Upper lobe of right lung (tissue), 1 donor: ENCODE data around the gene SHISAL2B. TPM values are rescaled to one million over a fixed set of nuclear protein-coding genes. Genes with fewer than 3 reads are reported as not detected.

Experiments
- ATAC-seq: fragments of 200-7000 bp; cut with Tn5 transposase; one replicate; pipeline ENCODE4 v1.9.1; 2020; ENCODE audit warnings: mild to moderate bottlenecking, moderate library complexity
- DNase-seq: peaks from one replicate; pipeline ENCODE4 v3.0.0-alpha.2; 2020
- H3K27ac ChIP-seq: fragments of 200-600 bp; one replicate; pipeline ENCODE4 v1.8.0; 2022
- H3K27me3 ChIP-seq: fragments of 200-600 bp; one replicate; pipeline ENCODE4 v1.8.0; 2022; ENCODE audit warnings: mild to moderate bottlenecking
- H3K36me3 ChIP-seq: fragments of 200-600 bp; one replicate; pipeline ENCODE4 v1.8.0; 2022
- H3K4me1 ChIP-seq: fragments of 200-600 bp; one replicate; pipeline ENCODE4 v1.8.0; 2022
- H3K4me3 ChIP-seq: fragments of 200-600 bp; one replicate; pipeline ENCODE4 v1.8.0; 2022; ENCODE audit warnings: mild to moderate bottlenecking
- H3K9me3 ChIP-seq: fragments of 200-600 bp; one replicate; pipeline ENCODE4 v1.8.0; 2022
- intact Hi-C: fragments of 100-400 bp; cut with DNase I; formaldehyde crosslinking; loops from one replicate; pipeline ENCODE4 v1.11.0; 2022
- long read RNA-seq: library from polyadenylated mRNA; unstranded; transcript quantifications from one replicate; pipeline ENCODE4 v2.0.0, GENCODE V29; 2021
- total RNA-seq: library from RNA; stranded (reverse); fragmentation: NEBNext Ultra II Directional; extraction: Animal tissue kit (Norgen Biotek cat#: 25700); gene quantifications from one replicate; pipeline ENCODE4 v1.2.1, GENCODE V29; 2021
- TF ChIP-seq, protein P1 (sequence below): fragments of 200-600 bp; IDR thresholded peaks from one replicate; pipeline ENCODE4 v1.8.0; 2022; ENCODE audit warnings: antibody characterized with exemption
- donor health status: DM: no; HTN: yes; CAD: no; lungs with severe emphysema.

SHISAL2B gene
- total RNA-seq, result not detected
- long read RNA-seq, result 0 reads

- H3K9me3 ChIP-seq, result no peaks in the 10 kb centered on the region
- H3K4me1 ChIP-seq, result peaks cover 11% of the 10 kb centered on the region
- H3K27me3 ChIP-seq, result peaks cover 50% of the 10 kb centered on the region
- no peaks in the 10 kb centered on the region for H3K36me3 ChIP-seq
- TF ChIP-seq, protein P1, sequence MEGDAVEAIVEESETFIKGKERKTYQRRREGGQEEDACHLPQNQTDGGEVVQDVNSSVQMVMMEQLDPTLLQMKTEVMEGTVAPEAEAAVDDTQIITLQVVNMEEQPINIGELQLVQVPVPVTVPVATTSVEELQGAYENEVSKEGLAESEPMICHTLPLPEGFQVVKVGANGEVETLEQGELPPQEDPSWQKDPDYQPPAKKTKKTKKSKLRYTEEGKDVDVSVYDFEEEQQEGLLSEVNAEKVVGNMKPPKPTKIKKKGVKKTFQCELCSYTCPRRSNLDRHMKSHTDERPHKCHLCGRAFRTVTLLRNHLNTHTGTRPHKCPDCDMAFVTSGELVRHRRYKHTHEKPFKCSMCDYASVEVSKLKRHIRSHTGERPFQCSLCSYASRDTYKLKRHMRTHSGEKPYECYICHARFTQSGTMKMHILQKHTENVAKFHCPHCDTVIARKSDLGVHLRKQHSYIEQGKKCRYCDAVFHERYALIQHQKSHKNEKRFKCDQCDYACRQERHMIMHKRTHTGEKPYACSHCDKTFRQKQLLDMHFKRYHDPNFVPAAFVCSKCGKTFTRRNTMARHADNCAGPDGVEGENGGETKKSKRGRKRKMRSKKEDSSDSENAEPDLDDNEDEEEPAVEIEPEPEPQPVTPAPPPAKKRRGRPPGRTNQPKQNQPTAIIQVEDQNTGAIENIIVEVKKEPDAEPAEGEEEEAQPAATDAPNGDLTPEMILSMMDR, result no peak
- ATAC-seq, result peak; percentile 43
- no peak within 1 kb of the TSS for H3K4me3 ChIP-seq
- no peak for DNase-seq
- intact Hi-C loops, result no loop called here
- no peak within 1 kb of the TSS for H3K27ac ChIP-seq
Measured at GRCh38 chr5:64690417-64691151, at the start of gene SHISAL2B. Gene SHISAL2B, plus strand, starts transcription at chr5:64690503. Its CDS starts 121 bp downstream, at chr5:64690624.

- no peak overlapping the region for H3K27ac ChIP-seq
- no peak overlapping the region for H3K4me3 ChIP-seq
- TF ChIP-seq, protein P1, result no peak
- H3K4me1 ChIP-seq, result no peaks in the 10 kb centered on the region
- intact Hi-C loops, result no loop called here
- no peaks in the 10 kb centered on the region for H3K9me3 ChIP-seq
- no peak for ATAC-seq
- H3K36me3 ChIP-seq, result no peaks in the 10 kb centered on the region
- H3K27me3 ChIP-seq, result no peaks in the 10 kb centered on the region
- DNase-seq, result no peak
Measured at GRCh38 chr5:64644831-64645230, 45.5 kb upstream of the SHISAL2B start.

DNA sequence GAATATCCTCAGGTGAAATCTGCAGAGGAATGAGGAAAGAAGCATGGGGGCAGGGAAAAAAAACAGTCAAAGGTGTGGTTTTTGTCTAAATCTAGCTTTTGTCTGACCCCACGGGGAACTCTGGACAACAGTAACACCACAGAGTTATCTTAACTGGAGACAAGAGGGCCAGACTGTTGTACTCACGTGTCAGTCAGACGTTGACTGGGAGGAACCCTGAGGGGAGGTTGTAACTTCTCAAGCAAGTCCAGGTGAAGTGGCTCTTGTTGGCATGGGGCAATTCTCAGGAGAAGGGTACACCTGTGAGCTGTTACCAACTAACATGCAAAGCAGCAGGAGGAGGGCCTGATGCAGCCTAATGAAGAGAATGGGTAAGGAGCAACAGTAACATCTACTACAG lies 44.1 kb upstream of the SHISAL2B start:
- no peak for DNase-seq
- ATAC-seq, result no peak
- intact Hi-C loops, result no loop called here
- TF ChIP-seq, protein P1, result no peak
- Histone ChIP-seq H3K27ac (no peak overlapping the region), H3K36me3 (no peaks in the 10 kb centered on the region), H3K9me3 (no peaks in the 10 kb centered on the region), H3K4me3 (no peak overlapping the region), H3K4me1 (no peaks in the 10 kb centered on the region), H3K27me3 (no peaks in the 10 kb centered on the region)

DNA sequence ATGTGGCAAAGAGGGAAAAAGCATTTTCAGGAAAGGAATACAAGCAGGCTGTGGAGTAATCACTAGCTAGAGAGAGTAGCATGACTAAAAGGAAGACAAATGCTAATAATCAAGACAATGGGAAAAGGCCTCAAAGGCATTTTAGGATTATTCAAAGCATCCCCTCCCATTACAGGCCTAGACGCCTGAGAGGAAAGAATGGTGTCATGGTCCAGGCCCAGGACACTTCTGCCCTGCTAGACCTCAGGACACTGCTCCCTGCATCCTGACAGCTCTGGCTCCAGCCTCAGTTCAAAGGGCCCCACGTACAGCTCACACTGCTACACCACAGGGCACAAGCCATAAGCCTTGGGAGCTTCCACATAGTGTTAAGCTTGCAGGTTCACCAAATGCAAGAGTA lies 40.8 kb upstream of the SHISAL2B start:
- TF ChIP-seq, protein P1, result no peak
- no peak for ATAC-seq
- H3K36me3 ChIP-seq, result no peaks in the 10 kb centered on the region
- H3K27ac ChIP-seq, result no peak overlapping the region
- no peak for DNase-seq
- H3K9me3 ChIP-seq, result no peaks in the 10 kb centered on the region
- H3K27me3 ChIP-seq, result no peaks in the 10 kb centered on the region
- no peak overlapping the region for H3K4me3 ChIP-seq
- intact Hi-C loops, result no loop called here
- H3K4me1 ChIP-seq, result no peaks in the 10 kb centered on the region

- intact Hi-C loops, result no loop called here
- Histone ChIP-seq H3K27ac (no peak overlapping the region), H3K36me3 (no peaks in the 10 kb centered on the region), H3K4me3 (no peak overlapping the region), H3K4me1 (no peaks in the 10 kb centered on the region), H3K9me3 (no peaks in the 10 kb centered on the region), H3K27me3 (no peaks in the 10 kb centered on the region)
- ATAC-seq (no peak), DNase-seq (no peak)
- TF ChIP-seq, protein P1, result no peak
Measured at GRCh38 chr5:64653766-64654560, 36.3 kb upstream of the SHISAL2B start.
